GM12878 (cell line): ENCODE measurements around the gene SBF2. TPM values are rescaled to one million over a fixed set of nuclear protein-coding genes. Genes with fewer than 3 reads are reported as not detected.

Source experiments
- ATAC-seq: fragments of 200-7000 bp; cut with Tn5 transposase; 3 replicates; pipeline ENCODE4 v1.9.1; 2020; ENCODE audit warnings: mild to moderate bottlenecking, moderate library complexity
- BruUV-seq: library from RNA; stranded (reverse); fragments of 400-500 nt; replicated peaks from 2 replicates; lab custom pipeline; 2021; lab: Mats Ljungman, UMichigan
- CTCF ChIA-PET: fragments of 300-600 bp; sonication (Branson Sonifier 250); formaldehyde crosslinking; extraction: SDS; loops from one replicate; lab custom pipeline; 2021; ENCODE audit warnings: inconsistent platforms; lab: Yijun Ruan, JAX
- POLR2A ChIA-PET: fragments of 350-600 bp; formaldehyde crosslinking; extraction: SDS; loops from one replicate; lab custom pipeline; 2021; ENCODE audit warnings: inconsistent platforms; lab: Charles Lee
- RAD21 ChIA-PET: fragments of 300-600 bp; sonication (Branson Sonifier 250); formaldehyde crosslinking; loops from one replicate; lab custom pipeline; 2023; ENCODE audit warnings: antibody characterized with exemption; ENCODE audit not compliant: unreplicated experiment; lab: Charles Lee
- SMC1A ChIA-PET: fragments of 300-600 bp; sonication (Branson Sonifier 250); formaldehyde crosslinking; loops from one replicate; lab custom pipeline; 2023; ENCODE audit not compliant: unreplicated experiment, uncharacterized antibody; lab: Charles Lee
- DNase-seq: peaks from one replicate; pipeline ENCODE4 v3.0.0-alpha.2; 2011; ENCODE audit warnings: low read depth, low spot score
- FAIRE-seq: peaks from 3 replicates; lab custom pipeline; 2011; peaks lifted over from hg19 to GRCh38; lab: Jason Lieb, UNC
- H2AFZ ChIP-seq: 2 replicates; pipeline ENCODE4 v1.6.0; 2011; ENCODE audit warnings: low read depth, low read length, control low read depth; ENCODE audit not compliant: control insufficient read depth
- H3K27ac ChIP-seq: 2 replicates; pipeline ENCODE4 v1.5.1; 2011; ENCODE audit warnings: control low read depth; ENCODE audit not compliant: control insufficient read depth, insufficient read depth
- H3K27me3 ChIP-seq, 2 experiments: replicated peaks in 1 of 2; 2 replicates each; pipeline versions ENCODE4 v1.6.0 to v1.6.1; 2011; ENCODE audit warnings: low read length in 1 of 2; ENCODE audit not compliant: control insufficient read depth in 2 of 2, insufficient read depth in 2 of 2
- H3K36me3 ChIP-seq, 2 experiments: 2 replicates each; pipeline ENCODE4 v1.5.1; 2011; ENCODE audit warnings: low read length in 1 of 2; ENCODE audit not compliant: control insufficient read depth in 2 of 2, insufficient read depth in 2 of 2
- H3K4me1 ChIP-seq: 2 replicates; pipeline ENCODE4 v1.6.1; 2011; ENCODE audit warnings: mild to moderate bottlenecking, low read length, moderate library complexity, mixed read lengths; ENCODE audit not compliant: control insufficient read depth, insufficient read depth
- H3K4me2 ChIP-seq: 2 replicates; pipeline ENCODE4 v1.6.0; 2011; ENCODE audit warnings: control low read depth; ENCODE audit not compliant: control insufficient read depth, insufficient read depth
- H3K4me3 ChIP-seq: fragments of 200-600 bp; sonication (generic); 2 replicates; pipeline ENCODE4 v1.5.1; 2016
- H3K79me2 ChIP-seq: 2 replicates; pipeline ENCODE4 v1.6.0; 2011; ENCODE audit warnings: low read length; ENCODE audit not compliant: control insufficient read depth, insufficient read depth
- H3K9ac ChIP-seq: 2 replicates; pipeline ENCODE4 v1.8.0; 2011; ENCODE audit warnings: low read length, control low read depth, mixed read lengths; ENCODE audit not compliant: control insufficient read depth, insufficient read depth
- H3K9me3 ChIP-seq: replicated peaks from 3 replicates; pipeline ENCODE4 v1.5.1; 2011; ENCODE audit warnings: mild to moderate bottlenecking, low read length; ENCODE audit not compliant: control insufficient read depth, insufficient read depth
- H4K20me1 ChIP-seq: 2 replicates; pipeline ENCODE4 v1.6.0; 2011; ENCODE audit not compliant: control insufficient read depth, insufficient read depth
- EP300 ChIP-seq, 2 experiments: fragments of 150-350 bp in 1 of 2; IDR thresholded peaks; 2 replicates each; pipeline ENCODE4 v1.6.1; 2011 to 2012; ENCODE audit warnings: low read depth in 2 of 2, low read length in 2 of 2, borderline replicate concordance in 1 of 2, improper control_type of control experiment in 1 of 2, inconsistent platforms in 1 of 2; ENCODE audit not compliant: control insufficient read depth in 1 of 2
- EZH2 ChIP-seq: IDR thresholded peaks from 2 replicates; pipeline ENCODE4 v1.6.1; 2012; ENCODE audit warnings: low read depth, mild to moderate bottlenecking, control low read depth, inconsistent platforms, low read length, borderline replicate concordance; ENCODE audit not compliant: control insufficient read depth
- MXI1 ChIP-seq: fragments of 150-350 bp; IDR thresholded peaks from 2 replicates; pipeline ENCODE4 v1.6.1; 2011; ENCODE audit warnings: low read depth, mild to moderate bottlenecking, inconsistent platforms, low read length, improper control_type of control experiment
- WGBS: methylation state at CpG from one replicate; pipeline ENCODE4 v1.1.6; 2016; ENCODE audit warnings: low lambda C conversion rate; ENCODE audit not compliant: insufficient replicate concordance, insufficient coverage; ENCODE audit errors: missing lambda C conversion rate; 5-methylcytosine and 5-hydroxymethylcytosine counted together
- in situ Hi-C: fragments of 300-500 bp; cut with MboI; formaldehyde crosslinking; loops from 9 replicates; pipeline ENCODE4 v1.14.3; 2018; ENCODE audit warnings: mixed read lengths
- intact Hi-C: fragments of 100-400 bp; cut with micrococcal nuclease; formaldehyde crosslinking; loops from one replicate; pipeline ENCODE4 v1.14.2; 2022; ENCODE audit not compliant: unreplicated experiment
- polyA plus RNA-seq, 11 experiments: library from polyadenylated mRNA; depleted of rRNA in 4 of 11; unstranded in 6 of 11; stranded (reverse) in 5 of 11; fragments of >200 nt; fragmentation: Nextera tagmentation in 4 of 11; fragmentation: Illumina TruSeq in 1 of 11; extraction: Ambion mirVana in 4 of 11; extraction: Trizol in 1 of 11; gene quantifications; 1 replicate in 1 of 11; 2 replicates in 10 of 11; pipeline versions ENCODE4 v1.2.1 to v1.2.3, GENCODE V29; 2011 to 2016; ENCODE audit warnings: inconsistent platforms in 2 of 11, missing spikeins in 2 of 11, low read depth in 1 of 11
- total RNA-seq, 4 experiments: library from RNA; depleted of rRNA in 3 of 4; stranded (reverse); fragments of >200 nt in 3 of 4; fragmentation: Illumina TruSeq in 1 of 4; extraction: Trizol in 1 of 4; gene quantifications; 2 replicates each; pipeline versions ENCODE4 v1.2.1 to v1.2.3, GENCODE V29; 2013 to 2021

The SBF2 gene
- total and polyA plus RNA-seq, 10 of the 15 experiments (the other 5 are each of a cell fraction or from before 2014, with no cell fraction given), result 0.24 to 2.3 (median 1.1) TPM

DNA sequence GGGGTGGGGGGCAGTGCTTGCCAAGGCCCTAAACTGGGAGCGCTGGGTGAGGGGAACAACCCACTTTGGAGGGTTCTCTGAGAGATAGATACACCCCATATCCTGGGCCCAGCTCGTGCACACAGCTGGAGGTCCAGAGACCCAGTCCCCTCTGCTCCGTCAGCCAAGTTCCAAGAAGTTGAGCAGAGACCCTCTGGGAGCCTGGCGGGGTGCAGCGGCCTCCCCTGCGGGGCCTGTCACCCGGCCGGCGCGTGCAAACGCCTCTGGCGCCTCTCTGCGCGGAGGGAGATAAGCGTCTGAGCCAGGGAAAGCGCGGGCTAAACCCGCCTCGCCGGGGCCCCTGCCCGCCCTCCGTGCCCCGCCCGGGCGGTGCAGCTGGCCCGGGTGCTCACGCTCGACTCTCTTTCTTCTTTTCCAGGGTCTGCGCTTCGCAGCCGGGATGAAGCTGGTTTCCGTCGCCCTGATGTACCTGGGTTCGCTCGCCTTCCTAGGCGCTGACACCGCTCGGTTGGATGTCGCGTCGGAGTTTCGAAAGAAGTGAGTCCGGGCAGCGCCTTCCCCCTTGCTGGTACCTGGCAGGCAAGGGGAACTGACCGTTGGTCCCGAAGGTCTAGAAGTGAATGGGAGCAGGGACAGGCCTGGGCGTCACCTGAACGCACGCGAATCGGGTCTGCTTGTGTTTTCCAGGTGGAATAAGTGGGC, 11.4 kb upstream of the SBF2 start:
- ChIA-PET POLR2A (interaction anchor here (0.6 to 0.9 kb wide), 3 partner anchors 9 to 143 kb away, joined by 3 to 4 read pairs (median 3); no protein-coding TSS in a partner anchor), SMC1A (interaction anchor here (0.7 to 2.1 kb wide), 11 partner anchors 9 to 728 kb away, joined by 3 to 6 read pairs (median 3); no protein-coding TSS in a partner anchor), RAD21 (interaction anchor here (0.6 to 2.7 kb wide), 6 partner anchors 13 to 382 kb away, joined by 3 to 10 read pairs (median 4); no protein-coding TSS in a partner anchor), CTCF (interaction anchor here (1.1 to 4.5 kb wide), 4 partner anchors 9 to 431 kb away, joined by 3 to 48 read pairs (median 15); no protein-coding TSS in a partner anchor)
- Histone ChIP-seq H3K4me3 (peak overlapping the region; percentile 47; the same call in 1 of the 2 replicates), H3K9me3 (no peaks in the 10 kb centered on the region; the same call in 2 of the 3 replicates), H3K27ac (no peak overlapping the region), H4K20me1 (no peaks in the 10 kb centered on the region), H3K79me2 (no peaks in the 10 kb centered on the region), H3K4me2 (peak overlapping the region; percentile 73), H2AFZ (no peak overlapping the region; the same call in 1 of the 2 replicates), H3K9ac (no peak overlapping the region), H3K4me1 (peaks cover 47% of the 10 kb centered on the region), H3K36me3 (no peaks in the 10 kb centered on the region), H3K27me3 (peaks cover 35 to 47% of the 10 kb centered on the region in 2 experiments)
- FAIRE-seq (no peak), DNase-seq (no peak), ATAC-seq (no peak)
- intact Hi-C loops (loop anchor here (10.0 kb wide), 1 partner anchor 691 kb away; no protein-coding TSS in a partner anchor), in situ Hi-C loops (loop anchor here (10.0 kb wide), 1 partner anchor 691 kb away; no protein-coding TSS in a partner anchor)
- no TSS peak for BruUV-seq
- 5% methylated on average over 26 of the region's 51 CpGs for WGBS
- TF ChIP-seq EZH2 (peak; percentile 33; the same call in 1 of the 2 replicates), EP300 (IDR thresholded peaks at IDR 0.05; ENCODE audit: borderline replicate concordance in 1 of 2, control insufficient read depth in 1 of 2, low read depth in 2 of 2, low read length in 2 of 2) (no peak), MXI1 (0 out of 2 replicates have a peak, but pooled peaks have one; percentile 16)
